Right atrium auricular region (tissue), 2 donors: ENCODE measurements around the gene BAHD1. TPM values are rescaled to one million over a fixed set of nuclear protein-coding genes. Genes with fewer than 3 reads are reported as not detected.

Source experiments
- DNase-seq: peaks from one replicate; pipeline ENCODE4 v3.0.0-alpha.2; 2019; ENCODE audit warnings: low spot score
- H3K27ac ChIP-seq, 2 donors: fragments of 200-600 bp; sonication (generic); 1 replicate in 1 of 2; 2 replicates in 1 of 2; pipeline ENCODE4 v1.5.1; 2016 to 2019
- H3K27me3 ChIP-seq, 2 donors: fragments of 200-600 bp; sonication (generic); one replicate each; pipeline versions ENCODE4 v1.5.1 to v1.6.0; 2017 to 2019
- H3K36me3 ChIP-seq: fragments of 200-600 bp; sonication (generic); one replicate; pipeline ENCODE4 v1.5.1; 2016
- H3K4me1 ChIP-seq, 2 donors: fragments of 200-600 bp; sonication (generic); one replicate each; pipeline versions ENCODE4 v1.5.1 to v1.6.0; 2017 to 2019
- H3K4me3 ChIP-seq, 2 donors: fragments of 200-600 bp; sonication (generic); 1 replicate in 1 of 2; 2 replicates in 1 of 2; pipeline ENCODE4 v1.5.1; 2017 to 2019; ENCODE audit warnings: mild to moderate bottlenecking in 1 of 2, moderate library complexity in 1 of 2
- H3K9me3 ChIP-seq, 2 donors: fragments of 200-600 bp; sonication (generic); one replicate each; pipeline ENCODE4 v1.5.1; 2019
- total RNA-seq, 2 donors: library from RNA; depleted of rRNA; stranded (reverse); fragments of >200 nt; gene quantifications; one replicate each; pipeline ENCODE4 v1.1.0, GENCODE V29; 2016
- TF ChIP-seq, protein P1 (sequence below), 2 donors: fragments of 200-600 bp; sonication (generic); IDR thresholded peaks; one replicate each; pipeline ENCODE4 v1.5.1; 2019; ENCODE audit warnings: antibody characterized with exemption in 2 of 2

The BAHD1 gene
- 10 to 100 TPM; 11.6 to 19.2 TPM for total RNA-seq

DNA sequence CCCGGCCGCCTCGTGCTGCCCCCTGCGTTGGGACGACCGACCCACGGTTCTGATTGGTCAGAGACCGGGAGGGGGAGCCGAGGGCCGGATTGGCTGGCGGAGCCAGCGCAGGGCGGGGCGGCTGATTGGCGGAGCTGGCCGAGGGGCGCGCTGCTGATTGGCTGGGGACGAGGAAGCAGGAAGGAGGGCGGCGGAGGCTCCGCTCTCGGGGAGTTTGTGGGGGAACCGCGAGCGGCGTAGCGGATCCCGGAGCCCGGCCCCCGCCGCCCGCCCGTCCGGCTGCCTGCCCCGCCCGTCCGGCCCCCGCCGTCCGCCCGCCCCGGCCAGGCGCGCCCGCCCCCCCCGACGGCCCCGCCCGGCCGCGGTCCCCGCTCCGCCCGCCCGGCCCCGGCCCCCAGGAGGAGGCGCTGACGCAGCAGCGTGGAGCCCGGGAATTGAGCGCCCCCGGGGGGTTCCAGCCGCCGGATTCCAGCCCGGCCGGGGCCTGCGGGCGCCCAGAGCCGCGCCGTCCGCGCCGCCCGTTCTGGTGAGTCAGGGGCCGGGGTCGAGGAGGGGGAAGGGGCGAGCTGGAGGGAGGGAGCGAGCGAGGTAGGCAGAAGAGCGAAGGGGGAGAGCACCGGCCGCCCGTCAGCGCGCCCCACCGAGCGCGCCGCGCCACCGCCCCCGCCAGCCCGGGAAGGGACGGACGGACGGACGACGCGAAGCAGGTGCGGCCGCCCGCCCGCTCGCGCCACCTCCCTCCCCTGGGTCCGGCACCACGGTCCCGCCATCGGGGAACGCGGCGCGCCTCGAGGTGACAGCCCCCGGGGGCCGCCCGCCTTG lies at the start of gene BAHD1:
BAHD1 (plus strand) TSS at position 211 of the 822 bp plus-strand sequence. CDS start 17,512 bp downstream, outside the sequence.
- Histone ChIP-seq H3K27ac (peak within 1 kb of the TSS; percentile 86 to 87), H3K4me3 (peak within 1 kb of the TSS; percentile 93 to 95), H3K9me3 (no peaks in the 10 kb centered on the region), H3K27me3 (no peaks in the 10 kb centered on the region), H3K36me3 (no peaks in the 10 kb centered on the region), H3K4me1 (peaks cover 0 to 73% of the 10 kb centered on the region in 2 donors)
- peak; percentile 97 for DNase-seq
- TF ChIP-seq, protein P1, sequence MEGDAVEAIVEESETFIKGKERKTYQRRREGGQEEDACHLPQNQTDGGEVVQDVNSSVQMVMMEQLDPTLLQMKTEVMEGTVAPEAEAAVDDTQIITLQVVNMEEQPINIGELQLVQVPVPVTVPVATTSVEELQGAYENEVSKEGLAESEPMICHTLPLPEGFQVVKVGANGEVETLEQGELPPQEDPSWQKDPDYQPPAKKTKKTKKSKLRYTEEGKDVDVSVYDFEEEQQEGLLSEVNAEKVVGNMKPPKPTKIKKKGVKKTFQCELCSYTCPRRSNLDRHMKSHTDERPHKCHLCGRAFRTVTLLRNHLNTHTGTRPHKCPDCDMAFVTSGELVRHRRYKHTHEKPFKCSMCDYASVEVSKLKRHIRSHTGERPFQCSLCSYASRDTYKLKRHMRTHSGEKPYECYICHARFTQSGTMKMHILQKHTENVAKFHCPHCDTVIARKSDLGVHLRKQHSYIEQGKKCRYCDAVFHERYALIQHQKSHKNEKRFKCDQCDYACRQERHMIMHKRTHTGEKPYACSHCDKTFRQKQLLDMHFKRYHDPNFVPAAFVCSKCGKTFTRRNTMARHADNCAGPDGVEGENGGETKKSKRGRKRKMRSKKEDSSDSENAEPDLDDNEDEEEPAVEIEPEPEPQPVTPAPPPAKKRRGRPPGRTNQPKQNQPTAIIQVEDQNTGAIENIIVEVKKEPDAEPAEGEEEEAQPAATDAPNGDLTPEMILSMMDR (IDR thresholded peaks at IDR 0.05), result no peak

DNA sequence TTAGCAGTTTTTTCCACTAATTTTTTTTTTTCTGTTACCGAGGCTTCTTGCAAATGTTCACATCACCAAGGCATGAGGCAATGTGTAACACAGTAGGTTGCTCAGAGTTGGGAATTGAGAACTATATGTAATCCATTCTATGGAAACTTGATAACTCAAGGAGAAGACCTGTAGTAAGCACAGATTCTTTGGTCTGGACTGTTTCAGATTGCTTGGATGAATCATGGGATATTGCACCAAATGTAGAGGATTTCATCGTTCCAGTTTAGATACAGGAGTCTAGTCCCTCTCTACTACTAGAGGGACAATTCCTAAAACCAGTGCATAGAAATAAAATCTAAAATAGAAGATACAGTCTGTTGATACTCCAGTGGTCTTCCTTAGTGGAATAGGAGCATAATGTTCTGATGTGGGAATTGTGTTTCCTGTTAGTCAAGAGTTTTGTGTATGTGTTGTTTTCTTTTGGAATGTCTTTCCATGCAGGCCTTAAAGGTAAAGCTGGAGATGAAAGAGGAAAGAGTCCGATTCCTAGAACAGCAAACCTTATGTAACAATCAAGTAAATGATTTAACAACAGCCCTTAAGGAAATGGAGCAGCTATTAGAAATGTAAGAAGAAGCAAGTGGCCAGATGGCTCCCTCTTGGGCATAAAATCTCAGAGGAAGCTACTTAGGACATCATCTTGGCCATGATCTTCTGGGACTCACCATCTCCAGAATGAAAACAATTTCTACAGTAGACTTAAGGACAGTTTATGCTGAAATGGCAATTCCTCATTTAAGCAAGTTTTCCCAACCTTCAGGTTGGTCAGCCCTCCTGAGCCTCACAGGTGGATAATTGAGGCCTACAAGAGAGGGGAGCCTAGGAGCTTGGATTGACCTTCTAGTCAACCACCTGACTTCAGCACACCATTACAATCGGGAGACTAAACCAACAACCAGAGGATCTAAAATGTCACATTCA lies 47.5 kb upstream of the BAHD1 start:
- TF ChIP-seq, protein P1 (IDR thresholded peaks at IDR 0.05), result no peak
- no peak for DNase-seq
- H3K27ac ChIP-seq, result no peak overlapping the region
- no peaks in the 10 kb centered on the region for H3K27me3 ChIP-seq
- H3K4me3 ChIP-seq, result no peak overlapping the region
- no peaks in the 10 kb centered on the region for H3K9me3 ChIP-seq
- H3K36me3 ChIP-seq, result peaks cover 15% of the 10 kb centered on the region
- no peaks in the 10 kb centered on the region for H3K4me1 ChIP-seq

DNA sequence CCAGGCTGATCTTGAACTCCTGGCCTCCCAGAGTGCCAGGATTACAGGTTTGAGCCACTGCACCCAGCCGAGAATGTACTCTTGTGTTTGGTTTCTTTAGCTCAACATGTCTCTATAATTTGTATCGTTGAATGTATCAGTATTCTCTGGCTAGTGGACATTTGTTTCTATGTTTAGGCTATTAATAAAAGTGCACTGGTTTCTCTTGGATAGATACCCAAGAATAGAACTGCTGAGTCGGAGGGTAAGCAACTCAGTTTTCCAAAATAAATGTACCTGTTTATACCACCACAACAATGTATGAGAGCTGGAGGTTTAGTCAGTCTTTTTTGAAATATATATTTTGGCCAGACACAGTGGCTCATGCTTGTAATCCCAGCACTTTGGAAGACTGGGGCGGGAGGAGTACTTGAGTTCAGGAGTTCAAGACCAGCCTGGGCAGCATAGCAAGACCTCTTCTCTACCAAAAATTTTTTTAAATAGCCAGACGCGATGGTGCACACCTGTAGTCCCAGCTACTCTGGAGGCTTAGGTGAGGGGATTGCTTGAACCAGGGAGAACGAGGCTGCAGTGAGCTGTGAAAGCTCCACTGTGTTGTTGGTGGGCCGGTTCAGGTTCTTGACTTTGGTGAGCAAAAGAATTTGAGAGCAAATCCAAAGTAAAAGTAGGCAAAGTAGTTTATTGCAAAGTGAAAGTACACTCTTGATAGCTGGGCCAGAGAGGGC lies 42.9 kb upstream of the BAHD1 start:
- Histone ChIP-seq H3K27me3 (no peaks in the 10 kb centered on the region), H3K36me3 (peaks cover 3% of the 10 kb centered on the region), H3K4me3 (no peak overlapping the region), H3K9me3 (no peaks in the 10 kb centered on the region), H3K4me1 (no peaks in the 10 kb centered on the region), H3K27ac (no peak overlapping the region)
- no peak for DNase-seq
- TF ChIP-seq, protein P1 (IDR thresholded peaks at IDR 0.05), result no peak

DNA sequence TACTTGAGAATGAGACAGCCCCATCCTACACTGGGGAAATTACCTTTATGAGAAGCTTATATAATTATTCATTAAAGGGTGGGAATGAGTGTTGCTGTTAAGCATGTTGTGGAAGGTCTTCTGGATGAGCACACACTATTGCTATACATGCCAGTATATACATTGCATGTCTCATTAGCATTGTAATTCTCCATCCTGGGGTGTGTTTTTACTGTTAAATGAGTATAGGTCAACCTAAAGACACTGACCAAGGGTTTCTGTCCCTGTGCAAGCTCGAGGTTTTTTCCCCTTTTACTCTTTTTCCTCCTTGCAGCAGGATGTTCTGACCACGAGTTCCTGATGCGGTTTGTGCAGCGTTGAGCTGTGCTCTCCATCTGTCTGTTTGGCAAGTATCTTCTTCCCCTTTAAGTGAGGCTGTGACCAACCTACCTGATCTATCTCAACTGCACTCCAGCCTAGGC lies 42.3 kb upstream of the BAHD1 start:
- no peak for DNase-seq
- no peaks in the 10 kb centered on the region for H3K9me3 ChIP-seq
- H3K27ac ChIP-seq, result no peak overlapping the region
- H3K36me3 ChIP-seq, result no peaks in the 10 kb centered on the region
- no peak overlapping the region for H3K4me3 ChIP-seq
- no peaks in the 10 kb centered on the region for H3K27me3 ChIP-seq
- TF ChIP-seq, protein P1 (IDR thresholded peaks at IDR 0.05), result no peak
- no peaks in the 10 kb centered on the region for H3K4me1 ChIP-seq

DNA sequence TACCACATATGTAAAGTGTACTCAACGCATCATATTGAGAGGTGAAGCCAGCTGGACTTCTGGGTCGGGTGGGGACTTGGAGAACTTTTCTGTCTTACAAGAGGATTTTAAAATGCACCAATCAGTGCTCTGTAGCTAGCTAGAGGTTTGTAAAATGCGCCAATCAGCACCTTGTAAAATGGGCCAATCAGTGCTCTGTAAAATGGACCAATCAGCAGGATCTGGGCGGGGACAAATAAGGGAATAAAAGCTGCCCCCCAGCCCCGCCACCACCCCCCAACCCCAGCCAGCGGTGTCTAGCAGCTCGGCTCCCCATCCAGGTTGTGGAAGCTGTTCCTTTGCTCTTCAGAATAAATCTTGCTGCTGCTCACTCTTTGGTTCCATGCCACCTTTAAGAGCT lies 41.4 kb upstream of the BAHD1 start:
- Histone ChIP-seq H3K4me3 (no peak overlapping the region), H3K4me1 (no peaks in the 10 kb centered on the region), H3K36me3 (no peaks in the 10 kb centered on the region), H3K27ac (no peak overlapping the region), H3K27me3 (no peaks in the 10 kb centered on the region), H3K9me3 (no peaks in the 10 kb centered on the region)
- TF ChIP-seq, protein P1 (IDR thresholded peaks at IDR 0.05), result no peak
- DNase-seq, result no peak
